ENCODE results near the gene CYP17A1.
"Not testable (repeated sequence)": the region's sequence is repeated elsewhere in the genome, so short reads cannot be mapped to it uniquely, and the experiment has no call there.

DNA sequence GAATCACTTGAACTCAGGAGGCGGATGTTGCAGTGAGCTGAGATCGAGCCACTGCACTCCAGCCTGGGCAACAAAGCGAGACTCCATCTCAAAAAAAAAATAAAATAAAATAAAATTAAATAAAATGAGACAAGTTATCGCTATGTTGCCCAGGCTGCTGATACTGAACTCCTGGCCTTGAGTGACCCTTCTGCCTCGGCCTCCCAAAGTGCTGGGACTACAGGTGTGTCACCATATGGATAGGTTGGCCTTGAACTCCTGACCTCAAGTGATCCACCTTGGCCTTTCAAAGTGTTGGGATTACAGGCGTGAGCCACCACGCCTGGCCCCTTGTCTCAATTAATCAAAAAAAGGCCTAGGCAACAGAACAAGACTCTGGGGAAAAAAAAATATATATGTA lies 16.0 kb upstream of the CYP17A1 start:
- TF ChIP-seq EZH2 (IDR thresholded peaks at IDR 0.05; ENCODE audit: insufficient read depth, poor library complexity, severe bottlenecking); EZH2phosphoT487 (IDR thresholded peaks at IDR 0.05; ENCODE audit: insufficient read depth, low read depth): not testable (repeated sequence)
